Frontal cortex (tissue), 4 donors: ENCODE results near the gene CEP43. TPM values are rescaled to one million over a fixed set of nuclear protein-coding genes. Genes with fewer than 3 reads are reported as not detected.

Source experiments
- DNase-seq, 2 donors: peaks; one replicate each; pipeline ENCODE4 v3.0.0; 2012; ENCODE audit warnings: low spot score in 2 of 2
- FAIRE-seq: peaks from 2 replicates; lab custom pipeline; 2012; peaks lifted over from hg19 to GRCh38; lab: Jason Lieb, UNC
- total RNA-seq: library from RNA; depleted of rRNA; stranded (reverse); fragments of >200 nt; gene quantifications from one replicate; pipeline ENCODE4 v1.2.3, GENCODE V29; 2014
- donor health status: control.
- donor health status: control.
- donor health status: control.

The CEP43 gene
- total RNA-seq, 1 donor from 2014 or later = 75.8 TPM

GRCh38 chr6:167005350-167006159 lies 6.4 kb downstream of the CEP43 start:
- no peak for FAIRE-seq

GRCh38 chr6:167007985-167008384 lies 8.8 kb downstream of the CEP43 start:
- FAIRE-seq (no peak), DNase-seq (no peak)

More at GRCh38 chr6:167005350-167006159, 6.4 kb downstream of the CEP43 start:
- no peak for DNase-seq

DNA sequence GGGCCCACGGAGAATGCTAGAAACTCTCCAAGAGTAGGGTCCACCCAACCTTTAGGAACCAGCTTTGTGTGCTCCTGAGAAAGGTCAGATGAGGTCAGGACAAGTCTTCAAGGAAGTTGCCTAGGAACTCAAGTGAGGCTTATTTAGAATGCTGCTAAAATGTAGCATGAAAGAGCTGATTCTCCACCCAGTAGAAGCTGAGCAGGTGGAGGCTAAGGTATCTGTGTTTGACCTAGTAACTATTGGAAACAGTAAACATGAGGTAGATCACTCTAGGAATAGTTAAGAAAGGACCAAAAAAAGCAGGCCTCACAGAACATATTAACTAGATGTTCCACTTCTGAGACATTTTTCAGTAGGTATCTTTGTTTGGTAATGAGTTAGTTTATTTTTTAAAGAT lies 13.9 kb downstream of the CEP43 start:
- no peak for FAIRE-seq

GRCh38 chr6:167013946-167014345 lies 14.7 kb downstream of the CEP43 start:
- DNase-seq (no peak), FAIRE-seq (no peak)

More for the DNA sequence above, 13.9 kb downstream of the CEP43 start:
- DNase-seq = no peak

DNA sequence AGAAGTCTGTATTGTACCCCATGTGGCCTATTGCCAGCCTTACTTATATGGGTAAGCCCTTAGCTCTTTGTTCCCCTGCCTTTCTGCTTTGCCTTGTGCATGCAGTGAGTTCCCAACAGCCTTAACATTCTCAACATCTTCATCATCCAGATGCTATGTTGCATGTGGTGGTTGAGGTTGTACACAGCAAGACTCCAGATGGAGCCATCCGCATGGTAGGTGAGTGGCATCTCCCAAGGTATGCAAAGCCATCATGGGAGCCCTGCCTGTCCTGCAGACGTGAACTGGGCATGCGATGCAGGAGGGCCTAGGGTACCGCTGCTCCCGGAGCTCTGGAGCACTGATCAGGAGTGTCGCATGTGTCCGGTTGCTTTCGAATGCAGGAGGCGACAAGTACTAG lies 16.1 kb downstream of the CEP43 start:
- FAIRE-seq = no peak
- DNase-seq = no peak

DNA sequence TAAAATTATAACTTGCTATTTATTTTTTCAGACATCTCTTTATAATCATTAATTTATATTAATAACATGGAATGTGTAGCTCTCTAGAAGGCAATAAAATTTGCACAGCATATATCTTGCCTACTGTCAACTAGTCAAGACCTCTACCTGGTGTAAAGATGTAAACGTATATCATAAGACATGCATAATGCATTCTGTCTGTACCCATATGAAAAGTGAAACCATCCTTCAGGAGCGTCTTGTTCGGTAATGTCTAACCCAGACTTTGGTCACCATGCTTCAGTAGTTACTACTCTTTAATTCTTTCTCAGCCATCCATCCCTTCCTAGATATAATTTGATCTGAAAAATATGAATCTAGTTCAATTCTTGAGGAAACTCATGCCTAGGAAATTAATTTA lies 21.0 kb downstream of the CEP43 start:
- FAIRE-seq (no peak), DNase-seq (no peak)

- DNase-seq = no peak
- FAIRE-seq = no peak
Measured at GRCh38 chr6:167027308-167027707, 28.1 kb downstream of the CEP43 start.

- no peak for DNase-seq
- FAIRE-seq = no peak
Measured at GRCh38 chr6:167027772-167028171, 28.6 kb downstream of the CEP43 start.

- FAIRE-seq (no peak), DNase-seq (no peak)
Measured at GRCh38 chr6:167030222-167031072, 31.2 kb downstream of the CEP43 start.

DNA sequence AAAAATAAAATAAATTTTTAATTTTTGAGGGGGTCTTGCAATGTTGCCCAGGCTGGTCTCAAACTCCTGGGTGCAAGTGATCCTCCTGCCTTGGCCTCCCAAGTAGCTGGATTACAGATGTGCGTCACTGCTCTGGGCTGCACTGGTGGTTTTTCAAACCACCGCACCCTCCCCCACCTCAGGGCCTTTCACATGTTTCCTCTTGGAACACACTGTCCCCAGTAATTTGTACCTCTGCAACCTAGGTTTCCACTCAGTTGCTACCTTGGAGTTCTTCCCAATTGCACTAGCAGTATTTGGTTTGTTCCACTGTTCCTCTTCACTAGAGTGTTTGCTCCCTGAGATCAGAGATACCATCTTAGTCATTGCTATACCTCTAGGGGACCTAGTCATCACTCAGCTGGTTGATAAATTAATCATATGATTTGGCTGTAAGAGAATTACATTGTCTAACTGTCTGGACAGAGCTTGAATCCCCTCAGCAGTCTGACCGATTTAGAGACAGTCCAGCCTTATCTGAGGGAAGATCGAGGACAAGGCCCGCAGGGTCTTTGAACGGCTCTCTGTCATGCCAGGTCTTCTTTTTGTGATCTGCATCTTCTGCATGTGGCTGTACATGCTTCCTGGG lies 32.0 kb downstream of the CEP43 start:
- DNase-seq (no peak), FAIRE-seq (no peak)

- FAIRE-seq (no peak), DNase-seq (no peak)
Measured at GRCh38 chr6:167034056-167034455, 34.9 kb downstream of the CEP43 start.

DNA sequence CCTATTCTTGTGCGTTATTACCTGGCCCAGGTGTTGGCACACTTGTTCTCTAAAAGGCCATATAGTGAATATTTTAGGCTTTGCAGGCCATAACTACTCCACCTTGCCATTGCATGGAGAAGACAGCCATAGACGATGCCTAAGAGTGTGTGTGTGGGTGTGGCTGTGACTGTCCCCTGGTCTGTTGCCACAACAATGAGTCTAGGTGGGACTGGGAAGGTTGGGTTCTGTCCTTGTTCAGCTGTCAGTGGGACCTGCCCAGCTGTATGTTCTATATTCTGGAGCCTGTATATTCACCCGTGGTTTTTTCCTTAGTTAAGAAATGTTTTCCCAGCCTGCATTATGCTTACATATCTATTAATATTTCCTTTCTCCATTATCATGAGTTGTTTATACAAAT lies 38.6 kb downstream of the CEP43 start:
- FAIRE-seq = no peak
- DNase-seq = no peak

DNA sequence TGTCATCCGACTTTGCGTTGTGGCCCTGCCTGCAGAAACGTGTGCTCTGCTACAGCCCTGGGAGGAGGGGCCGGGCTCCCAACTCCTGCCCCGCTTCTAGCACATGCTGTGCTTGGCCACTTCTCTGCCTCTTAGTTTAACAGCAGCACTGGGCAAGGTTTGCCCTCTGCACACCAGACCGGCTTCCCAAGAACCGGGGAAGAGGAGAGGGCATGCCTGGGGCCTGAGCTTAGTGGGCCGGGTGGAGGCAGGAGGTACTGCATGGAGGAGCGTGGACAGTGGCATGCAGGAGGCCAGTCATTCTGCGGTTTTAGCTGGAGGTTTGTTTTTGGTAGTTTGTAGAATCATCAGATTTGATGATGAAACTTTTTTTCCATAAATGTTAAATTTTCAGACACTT lies 45.5 kb downstream of the CEP43 start:
- FAIRE-seq (no peak), DNase-seq (no peak)

DNA sequence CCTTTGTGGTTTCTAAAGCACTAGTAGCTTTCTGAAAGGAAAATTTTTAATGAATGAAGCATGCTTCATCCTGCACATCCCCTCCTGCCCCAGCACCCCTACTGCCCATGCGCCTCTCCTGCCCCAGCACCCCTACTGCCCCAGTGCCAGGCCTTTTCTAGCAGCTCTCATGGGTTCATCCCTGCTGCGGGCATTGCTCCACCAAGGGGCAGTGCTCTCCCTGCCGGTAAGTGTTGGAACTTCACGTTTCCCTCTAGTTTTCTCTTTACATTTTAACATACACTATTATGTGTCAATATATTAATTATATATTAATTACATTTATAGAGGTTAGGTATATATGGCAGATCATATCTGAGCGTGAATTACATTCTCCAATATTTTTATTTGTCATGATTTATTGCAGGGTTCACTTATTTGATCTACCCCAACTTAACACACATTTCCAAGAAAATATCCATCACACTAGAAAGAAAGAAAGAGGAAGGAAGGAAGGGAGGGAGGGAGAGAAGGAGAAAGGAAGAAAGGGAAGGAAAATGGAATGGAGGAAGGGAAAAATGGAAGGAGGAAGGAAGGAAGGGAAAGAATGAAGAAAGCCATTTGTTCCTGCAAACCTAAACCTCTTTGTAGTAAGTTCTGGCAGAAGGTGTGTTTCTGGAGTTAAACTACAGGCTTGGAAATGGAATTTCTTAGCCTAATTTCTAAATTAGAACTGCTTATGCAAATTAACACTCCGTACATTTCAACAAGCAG lies 46.8 kb downstream of the CEP43 start:
- no peak for FAIRE-seq

GRCh38 chr6:167046861-167047495 lies 47.8 kb downstream of the CEP43 start:
- FAIRE-seq (no peak), DNase-seq (no peak)

More for the DNA sequence above, 46.8 kb downstream of the CEP43 start:
- no peak for DNase-seq

DNA sequence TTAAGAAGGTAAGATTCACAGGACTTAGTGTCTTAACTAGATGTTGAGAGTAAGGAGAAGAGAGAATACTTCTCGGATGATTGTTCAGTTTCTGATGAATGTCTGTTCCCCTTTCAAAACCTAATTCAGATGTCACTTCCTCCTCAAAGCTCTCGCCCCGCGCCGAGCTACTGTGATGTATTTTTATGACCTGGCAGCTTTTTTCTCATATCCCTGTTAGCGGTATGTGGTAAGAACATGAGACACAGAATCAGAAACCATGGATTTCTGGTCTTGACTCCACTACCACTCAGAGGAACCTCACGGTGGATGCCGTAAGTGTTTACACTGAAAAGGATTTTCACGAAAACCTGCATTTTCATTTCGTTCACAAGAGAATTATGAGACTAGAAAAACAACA lies 48.4 kb downstream of the CEP43 start:
- FAIRE-seq (no peak), DNase-seq (no peak)
